Trophoblast cell (in vitro differentiated cells and primary cell): ENCODE data around the gene BLZF1.
"Not testable (repeated sequence)": the region's sequence is repeated elsewhere in the genome, so short reads cannot be mapped to it uniquely, and the experiment has no call there.

ENCODE experiments used
- DNase-seq, 2 donors: peaks; one replicate each; pipeline ENCODE4 v3.0.0-alpha.2; 2016
- H2AFZ ChIP-seq: 2 replicates; pipeline ENCODE4 v1.6.1; 2013; ENCODE audit warnings: low read length, moderate library complexity, mild to moderate bottlenecking; ENCODE audit not compliant: insufficient read depth, poor library complexity
- H2AK5ac ChIP-seq: 2 replicates; pipeline ENCODE4 v1.6.1; 2013; ENCODE audit warnings: mild to moderate bottlenecking, low read length
- H2BK120ac ChIP-seq: 2 replicates; pipeline ENCODE4 v1.6.1; 2013; ENCODE audit warnings: low read length, mild to moderate bottlenecking, moderate library complexity; ENCODE audit not compliant: insufficient read depth, poor library complexity
- H2BK12ac ChIP-seq: 2 replicates; pipeline ENCODE4 v1.6.1; 2013; ENCODE audit warnings: mild to moderate bottlenecking, low read length, moderate library complexity
- H2BK5ac ChIP-seq: 2 replicates; pipeline ENCODE4 v1.6.1; 2013; ENCODE audit warnings: low read length, low read depth, moderate library complexity, mild to moderate bottlenecking; ENCODE audit not compliant: poor library complexity
- H3K14ac ChIP-seq: 2 replicates; pipeline ENCODE4 v1.6.1; 2013; ENCODE audit warnings: mild to moderate bottlenecking, low read length
- H3K18ac ChIP-seq: 2 replicates; pipeline ENCODE4 v1.6.1; 2013; ENCODE audit warnings: mild to moderate bottlenecking, low read length
- H3K23ac ChIP-seq: 2 replicates; pipeline ENCODE4 v1.6.1; 2013; ENCODE audit warnings: low read length
- H3K27ac ChIP-seq: 2 replicates; pipeline ENCODE4 v1.5.1; 2013; ENCODE audit warnings: low read depth, mild to moderate bottlenecking, inconsistent platforms, low read length, moderate library complexity
- H3K27me3 ChIP-seq: 2 replicates; pipeline ENCODE4 v1.6.1; 2013; ENCODE audit warnings: inconsistent platforms, mild to moderate bottlenecking, low read length, moderate library complexity; ENCODE audit not compliant: insufficient read depth
- H3K36me3 ChIP-seq, 2 experiments: 1 replicate in 1 of 2; 2 replicates in 1 of 2; pipeline ENCODE4 v1.6.1; 2013; ENCODE audit warnings: low read length in 2 of 2, mild to moderate bottlenecking in 2 of 2, moderate library complexity in 1 of 2; ENCODE audit not compliant: insufficient read depth in 2 of 2, control insufficient read depth in 1 of 2
- H3K4ac ChIP-seq: 2 replicates; pipeline ENCODE4 v1.6.1; 2013; ENCODE audit warnings: low read depth, mild to moderate bottlenecking, low read length, moderate library complexity
- H3K4me1 ChIP-seq, 2 experiments: 1 replicate in 1 of 2; 2 replicates in 1 of 2; pipeline ENCODE4 v1.6.1; 2013; ENCODE audit warnings: low read length in 2 of 2, mild to moderate bottlenecking in 2 of 2, moderate library complexity in 1 of 2; ENCODE audit not compliant: insufficient read depth in 2 of 2, control insufficient read depth in 1 of 2
- H3K4me2 ChIP-seq: 2 replicates; pipeline ENCODE4 v1.6.1; 2013; ENCODE audit warnings: inconsistent platforms, mild to moderate bottlenecking, low read length, moderate library complexity
- H3K4me3 ChIP-seq: 2 replicates; pipeline ENCODE4 v1.5.1; 2013; ENCODE audit warnings: mild to moderate bottlenecking, low read depth, low read length, inconsistent platforms
- H3K79me1 ChIP-seq: one replicate; pipeline ENCODE4 v1.6.1; 2013; ENCODE audit warnings: low read length
- H3K79me2 ChIP-seq: 2 replicates; pipeline ENCODE4 v1.6.1; 2013; ENCODE audit warnings: low read length, mild to moderate bottlenecking; ENCODE audit not compliant: control insufficient read depth, insufficient read depth, poor library complexity
- H3K9ac ChIP-seq: 2 replicates; pipeline ENCODE4 v1.6.1; 2013; ENCODE audit warnings: mild to moderate bottlenecking, low read length
- H3K9me3 ChIP-seq: 2 replicates; pipeline ENCODE4 v1.6.1; 2013; ENCODE audit warnings: low read depth, mild to moderate bottlenecking, control low read depth, inconsistent platforms, low read length; ENCODE audit not compliant: insufficient read depth
- H4K12ac ChIP-seq: 2 replicates; pipeline ENCODE4 v1.6.1; 2013; ENCODE audit warnings: low read depth, mild to moderate bottlenecking, low read length, moderate library complexity
- H4K8ac ChIP-seq: 2 replicates; pipeline ENCODE4 v1.6.1; 2013; ENCODE audit warnings: low read depth, mild to moderate bottlenecking, low read length, moderate library complexity
- H4K91ac ChIP-seq: one replicate; pipeline ENCODE4 v1.6.1; 2013; ENCODE audit warnings: low read depth, mild to moderate bottlenecking, low read length, moderate library complexity
- WGBS: extraction: QIAGEN DNeasy Blood & Tissue Kit; methylation state at CpG from one replicate; pipeline ENCODE4 v1.1.7; 2013; ENCODE audit warnings: missing lambda C conversion rate; ENCODE audit not compliant: insufficient read length, insufficient coverage; ENCODE audit errors: extremely low coverage; 5-methylcytosine and 5-hydroxymethylcytosine counted together

The BLZF1 gene

DNA sequence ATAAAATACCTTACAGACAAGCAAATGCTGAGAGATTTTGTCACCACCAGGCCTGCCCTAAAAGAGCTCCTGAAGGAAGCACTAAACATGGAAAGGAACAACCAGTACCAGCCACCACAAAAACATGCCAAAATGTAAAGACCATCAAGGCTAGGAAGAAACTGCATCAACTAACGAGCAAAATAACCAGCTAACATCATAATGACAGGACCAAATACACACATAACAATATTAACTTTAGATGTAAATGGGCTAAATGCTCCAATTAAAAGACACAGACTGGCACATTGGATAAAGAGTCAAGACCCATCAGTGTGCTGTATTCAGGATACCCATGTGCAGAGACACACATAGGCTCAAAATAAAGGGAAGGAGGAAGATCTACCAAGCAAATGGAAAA lies 34.6 kb downstream of the BLZF1 start:
- not testable (repeated sequence) for H2AK5ac ChIP-seq, H3K4me1 ChIP-seq, H2BK12ac ChIP-seq, H3K4me2 ChIP-seq, H3K79me2 ChIP-seq, H4K91ac ChIP-seq, H3K9me3 ChIP-seq, H3K79me1 ChIP-seq, H2BK5ac ChIP-seq, H3K14ac ChIP-seq, H3K27me3 ChIP-seq, H3K9ac ChIP-seq, H2BK120ac ChIP-seq, H3K36me3 ChIP-seq, H4K8ac ChIP-seq, H3K4ac ChIP-seq, H4K12ac ChIP-seq, H2AFZ ChIP-seq, DNase-seq, H3K23ac ChIP-seq, H3K18ac ChIP-seq, H3K27ac ChIP-seq, H3K4me3 ChIP-seq
- WGBS, result no CpG with 5 or more reads among the region's 1 CpG

DNA sequence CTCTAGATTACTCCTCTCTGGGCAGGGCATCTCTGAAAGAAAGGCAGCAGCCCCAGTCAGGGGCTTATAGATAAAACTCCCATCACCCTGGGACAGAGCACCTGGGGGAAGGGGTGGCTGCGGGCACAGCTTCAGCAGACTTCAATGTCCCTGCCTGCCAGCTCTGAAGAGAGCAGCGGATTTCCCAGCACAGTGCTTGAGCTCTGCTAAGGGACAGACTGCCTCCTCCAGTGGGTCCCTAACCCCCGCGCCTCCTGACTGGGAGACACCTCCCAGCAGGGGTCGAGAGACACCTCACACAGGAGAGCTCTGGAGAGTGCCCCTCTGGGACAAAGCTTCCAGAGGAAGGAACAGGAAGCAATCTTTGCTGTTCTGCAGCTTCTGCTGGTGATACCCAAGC lies 40.3 kb downstream of the BLZF1 start:
- not testable (repeated sequence) for H3K79me2 ChIP-seq, H4K8ac ChIP-seq, H3K4me3 ChIP-seq, H3K79me1 ChIP-seq, H3K4me1 ChIP-seq, H3K36me3 ChIP-seq, H3K9me3 ChIP-seq, H2AFZ ChIP-seq, H3K9ac ChIP-seq, H3K18ac ChIP-seq, H2BK120ac ChIP-seq, H3K4me2 ChIP-seq, H4K12ac ChIP-seq, H2AK5ac ChIP-seq, H3K4ac ChIP-seq, H4K91ac ChIP-seq, DNase-seq, H2BK5ac ChIP-seq, H3K27me3 ChIP-seq, H2BK12ac ChIP-seq, H3K27ac ChIP-seq, H3K23ac ChIP-seq, H3K14ac ChIP-seq
- no CpG with 5 or more reads among the region's 5 CpGs for WGBS

DNA sequence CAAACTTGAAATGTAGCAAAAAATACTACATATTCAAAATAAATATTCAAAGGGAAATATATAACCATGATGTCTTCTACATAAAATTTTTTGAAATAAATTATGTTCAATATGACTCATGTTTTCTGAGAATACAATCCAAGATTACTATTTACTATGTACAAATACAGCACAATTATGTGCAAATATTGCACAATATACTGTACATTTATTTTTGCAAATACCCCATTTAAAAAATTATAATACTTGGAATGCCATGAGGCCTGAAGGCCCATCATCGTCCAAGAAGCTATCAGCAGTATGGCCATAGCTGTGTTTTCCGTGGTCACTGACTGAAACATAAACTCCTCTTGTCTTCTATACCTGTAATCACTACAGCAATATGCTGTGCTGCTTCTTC lies 47.0 kb downstream of the BLZF1 start:
- Histone ChIP-seq H3K79me2 (no peaks in the 10 kb centered on the region), H3K4ac (no peak overlapping the region), H3K27me3 (no peaks in the 10 kb centered on the region), H4K12ac (no peak overlapping the region), H3K79me1 (no peaks in the 10 kb centered on the region), H3K14ac (no peak overlapping the region), H2BK12ac (no peak overlapping the region), H3K4me3 (no peak overlapping the region), H3K9ac (no peak overlapping the region), H2AK5ac (no peak overlapping the region), H2AFZ (no peak overlapping the region), H3K9me3 (no peaks in the 10 kb centered on the region), H2BK120ac (no peak overlapping the region), H3K4me1 (no peaks in the 10 kb centered on the region), H2BK5ac (no peak overlapping the region), H3K18ac (no peak overlapping the region), H4K91ac (no peak overlapping the region), H3K36me3 (no peaks in the 10 kb centered on the region), H3K4me2 (no peak overlapping the region), H3K23ac (no peak overlapping the region), H4K8ac (no peak overlapping the region), H3K27ac (no peak overlapping the region)
- WGBS, result no CpG with 5 or more reads among the region's 2 CpGs
- DNase-seq, result peak in 1 of 2 donors; percentile 3

DNA sequence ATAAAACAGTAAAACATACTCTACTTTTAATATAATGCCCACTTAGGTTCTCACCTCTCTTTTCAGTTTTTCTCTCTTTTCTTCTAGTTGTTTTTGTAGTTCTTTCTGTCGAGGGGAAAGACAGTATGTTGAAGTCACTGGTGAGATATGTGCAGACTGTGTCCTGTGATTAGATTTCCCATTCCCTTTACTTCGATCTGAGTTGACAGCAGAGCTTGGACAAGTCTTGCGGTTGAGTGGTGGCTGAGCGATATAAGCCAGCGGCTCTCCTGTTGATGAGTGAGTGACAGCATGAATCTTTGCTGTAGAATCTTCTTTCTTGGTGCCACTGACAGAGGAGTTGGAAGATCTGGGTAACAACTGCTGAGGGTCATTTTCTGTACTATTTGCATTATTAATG lies 53.3 kb downstream of the BLZF1 start:
- no peak overlapping the region for H3K4me2 ChIP-seq
- H3K9ac ChIP-seq, result no peak overlapping the region
- H3K27ac ChIP-seq, result no peak overlapping the region
- WGBS, result no CpG with 5 or more reads among the region's 5 CpGs
- no peak for DNase-seq
- H3K18ac ChIP-seq, result no peak overlapping the region
- no peaks in the 10 kb centered on the region for H3K9me3 ChIP-seq
- no peak overlapping the region for H3K14ac ChIP-seq
- no peak overlapping the region for H2AFZ ChIP-seq
- H2BK5ac ChIP-seq, result no peak overlapping the region
- H2BK120ac ChIP-seq, result no peak overlapping the region
- no peak overlapping the region for H2BK12ac ChIP-seq
- no peaks in the 10 kb centered on the region for H3K79me2 ChIP-seq
- H3K27me3 ChIP-seq, result no peaks in the 10 kb centered on the region
- H4K91ac ChIP-seq, result no peak overlapping the region
- no peak overlapping the region for H4K12ac ChIP-seq
- H2AK5ac ChIP-seq, result no peak overlapping the region
- H3K4ac ChIP-seq, result no peak overlapping the region
- H3K23ac ChIP-seq, result no peak overlapping the region
- H4K8ac ChIP-seq, result no peak overlapping the region
- no peak overlapping the region for H3K4me3 ChIP-seq
- no peaks in the 10 kb centered on the region for H3K79me1 ChIP-seq
- no peaks in the 10 kb centered on the region for H3K36me3 ChIP-seq
- H3K4me1 ChIP-seq, result no peaks in the 10 kb centered on the region
